ENCODE results near the gene CSF2RB. TPM values are rescaled to one million over a fixed set of nuclear protein-coding genes. Genes with fewer than 3 reads are reported as not detected.

Gene CSF2RB
- total RNA-seq, 1 donor from 2014 or later, result not detected

GRCh38 chr22:36887162-36887561 is 26.3 kb upstream of the CSF2RB start:
- DNase-seq (ENCODE audit: low read depth), result no peak

GRCh38 chr22:36891646-36892045 is 21.8 kb upstream of the CSF2RB start:
- no peak for DNase-seq (ENCODE audit: low read depth)

- DNase-seq (ENCODE audit: low read depth), result no peak
Measured at GRCh38 chr22:36892292-36892691, 21.1 kb upstream of the CSF2RB start.

- no peak for DNase-seq (ENCODE audit: low read depth)
Measured at GRCh38 chr22:36893262-36893661, 20.2 kb upstream of the CSF2RB start.

- no peak for DNase-seq (ENCODE audit: low read depth)
Measured at GRCh38 chr22:36894266-36894665, 19.2 kb upstream of the CSF2RB start.

GRCh38 chr22:36897611-36898010 is 15.8 kb upstream of the CSF2RB start:
- DNase-seq (ENCODE audit: low read depth), result no peak

- DNase-seq (ENCODE audit: low read depth), result no peak
Measured at GRCh38 chr22:36898690-36899089, 14.7 kb upstream of the CSF2RB start.

- no peak for DNase-seq (ENCODE audit: low read depth)
Measured at GRCh38 chr22:36899498-36899897, 13.9 kb upstream of the CSF2RB start.

GRCh38 chr22:36900225-36900624 is 13.2 kb upstream of the CSF2RB start:
- DNase-seq (ENCODE audit: low read depth), result no peak

GRCh38 chr22:36900880-36901279 is 12.5 kb upstream of the CSF2RB start:
- no peak for DNase-seq (ENCODE audit: low read depth)

GRCh38 chr22:36901411-36902142 is 11.9 kb upstream of the CSF2RB start:
- no peak for DNase-seq (ENCODE audit: low read depth)

GRCh38 chr22:36902143-36902926 is 11.1 kb upstream of the CSF2RB start:
- DNase-seq (ENCODE audit: low read depth), result no peak

- no peak for DNase-seq (ENCODE audit: low read depth)
Measured at GRCh38 chr22:36904260-36904880, 9.1 kb upstream of the CSF2RB start.

- DNase-seq (ENCODE audit: low read depth), result no peak
Measured at GRCh38 chr22:36907253-36908195, 5.9 kb upstream of the CSF2RB start.

- no peak for DNase-seq (ENCODE audit: low read depth)
Measured at GRCh38 chr22:36910461-36910860, 3.0 kb upstream of the CSF2RB start.

GRCh38 chr22:36911887-36912661 is 1.4 kb upstream of the CSF2RB start:
- peak; percentile 1 for DNase-seq (ENCODE audit: low read depth)

- no peak for DNase-seq (ENCODE audit: low read depth)
Measured at GRCh38 chr22:36912694-36913426, 568 bp upstream of the CSF2RB start.

GRCh38 chr22:36914390-36914752 is 943 bp downstream of the CSF2RB start:
- DNase-seq (ENCODE audit: low read depth), result no peak

GRCh38 chr22:36916034-36916433 is 2.6 kb downstream of the CSF2RB start:
- DNase-seq (ENCODE audit: low read depth), result no peak

Measured in myocyte (in vitro differentiated cells).